Neural crest cell (in vitro differentiated cells): Measurements from ENCODE around the gene XPOT. TPM values are rescaled to one million over a fixed set of nuclear protein-coding genes. Genes with fewer than 3 reads are reported as not detected.

Experiments used
- DNase-seq: peaks from one replicate; pipeline ENCODE4 v3.0.0; 2021; ENCODE audit warnings: low read depth, mixed read lengths, low spot score
- H3K27ac Mint-ChIP-seq: one replicate; pipeline ENCODE4 v1.8.0; 2021; ENCODE audit warnings: mild to moderate bottlenecking, mixed read lengths; ENCODE audit not compliant: unreplicated experiment
- H3K27me3 Mint-ChIP-seq: 2 replicates; pipeline ENCODE4 v1.8.0; 2021; ENCODE audit warnings: low read depth, mild to moderate bottlenecking, mixed read lengths
- H3K36me3 Mint-ChIP-seq: 2 replicates; pipeline ENCODE4 v1.8.0; 2021; ENCODE audit warnings: low read depth, mild to moderate bottlenecking, mixed read lengths
- H3K4me1 Mint-ChIP-seq: 2 replicates; pipeline ENCODE4 v1.8.0; 2021; ENCODE audit warnings: mixed read lengths
- H3K4me3 Mint-ChIP-seq: one replicate; pipeline ENCODE4 v1.8.0; 2021; ENCODE audit warnings: mild to moderate bottlenecking, mixed read lengths
- H3K9me3 Mint-ChIP-seq: 2 replicates; pipeline ENCODE4 v1.8.0; 2021; ENCODE audit warnings: mixed read lengths
- CTCF ChIP-seq: fragments of 200-600 bp; sonication (generic); conservative IDR thresholded peaks from 2 replicates; pipeline ENCODE4 v1.5.0; 2021; ENCODE audit warnings: antibody characterized with exemption, mild to moderate bottlenecking
- total RNA-seq: library from RNA; stranded (reverse); gene quantifications from 2 replicates; pipeline ENCODE4 v1.2.1, GENCODE V29; 2021

The XPOT gene
- total RNA-seq, 1 donor from 2014 or later: 103 TPM

- peaks cover 10% of the 10 kb centered on the region for H3K4me1 Mint-ChIP-seq
- no peak for TF ChIP-seq CTCF
- H3K27me3 Mint-ChIP-seq: peaks cover 3% of the 10 kb centered on the region
- H3K9me3 Mint-ChIP-seq: no peaks in the 10 kb centered on the region
- no peak overlapping the region for H3K4me3 Mint-ChIP-seq
- DNase-seq: no peak
- no peaks in the 10 kb centered on the region for H3K36me3 Mint-ChIP-seq
- no peak overlapping the region for H3K27ac Mint-ChIP-seq
Observed at GRCh38 chr12:64395739-64396138, 8.5 kb upstream of the XPOT start.

- Mint-ChIP-seq H3K36me3 (no peaks in the 10 kb centered on the region), H3K27ac (peak overlapping the region; percentile 31), H3K4me1 (peaks cover 10% of the 10 kb centered on the region), H3K9me3 (no peaks in the 10 kb centered on the region), H3K27me3 (no peaks in the 10 kb centered on the region), H3K4me3 (peak overlapping the region; percentile 41)
- no peak for TF ChIP-seq CTCF
- no peak for DNase-seq
Observed at GRCh38 chr12:64400041-64400440, 4.2 kb upstream of the XPOT start.

- Mint-ChIP-seq H3K27ac (no peak overlapping the region), H3K4me1 (peaks cover 25% of the 10 kb centered on the region), H3K36me3 (no peaks in the 10 kb centered on the region), H3K4me3 (peak overlapping the region; percentile 59), H3K27me3 (no peaks in the 10 kb centered on the region), H3K9me3 (no peaks in the 10 kb centered on the region)
- no peak for TF ChIP-seq CTCF
- no peak for DNase-seq
Observed at GRCh38 chr12:64402181-64402580, 2.0 kb upstream of the XPOT start.

GRCh38 chr12:64404470-64405256 lies 471 bp downstream of the XPOT start:
- peak overlapping the region; percentile 99 for H3K27ac Mint-ChIP-seq
- DNase-seq: peak; percentile 39
- no peaks in the 10 kb centered on the region for H3K9me3 Mint-ChIP-seq
- TF ChIP-seq CTCF: no peak
- no peaks in the 10 kb centered on the region for H3K27me3 Mint-ChIP-seq
- peak overlapping the region; percentile 98 for H3K4me3 Mint-ChIP-seq
- no peaks in the 10 kb centered on the region for H3K36me3 Mint-ChIP-seq
- H3K4me1 Mint-ChIP-seq: peaks cover 29% of the 10 kb centered on the region

- no peak overlapping the region for H3K27ac Mint-ChIP-seq
- H3K36me3 Mint-ChIP-seq: peaks cover 8% of the 10 kb centered on the region
- no peak for TF ChIP-seq CTCF
- no peaks in the 10 kb centered on the region for H3K9me3 Mint-ChIP-seq
- no peak for DNase-seq
- H3K4me3 Mint-ChIP-seq: peak overlapping the region; percentile 63
- no peaks in the 10 kb centered on the region for H3K27me3 Mint-ChIP-seq
- H3K4me1 Mint-ChIP-seq: peaks cover 26% of the 10 kb centered on the region
Observed at GRCh38 chr12:64407342-64408223, 3.4 kb downstream of the XPOT start.
